ENCODE data around the gene ID4.

- TF ChIP-seq CTBP1 (IDR thresholded peaks at IDR 0.05; ENCODE audit: borderline replicate concordance) (no peak), SP1 (IDR thresholded peaks at IDR 0.05) (no peak), SUZ12 (IDR thresholded peaks at IDR 0.05) (no peak), FOXA1 (IDR thresholded peaks at IDR 0.05) (no peak), HDGF (IDR thresholded peaks at IDR 0.05; ENCODE audit: borderline replicate concordance) (no peak), FOXM1 (IDR thresholded peaks at IDR 0.05; ENCODE audit: borderline replicate concordance) (no peak), FOXK2 (IDR thresholded peaks at IDR 0.05) (no peak), L3MBTL2 (conservative IDR thresholded peaks at IDR 0.05) (no peak), ZNF384 (IDR thresholded peaks at IDR 0.05) (no peak), ARNT (IDR thresholded peaks at IDR 0.05) (no peak), TARDBP (IDR thresholded peaks at IDR 0.05) (no peak), LEF1 (IDR thresholded peaks at IDR 0.05; ENCODE audit: borderline replicate concordance) (no peak), BHLHE40 (IDR thresholded peaks at IDR 0.05; ENCODE audit: borderline replicate concordance) (no peak)
- TF ChIP-seq, protein P1, sequence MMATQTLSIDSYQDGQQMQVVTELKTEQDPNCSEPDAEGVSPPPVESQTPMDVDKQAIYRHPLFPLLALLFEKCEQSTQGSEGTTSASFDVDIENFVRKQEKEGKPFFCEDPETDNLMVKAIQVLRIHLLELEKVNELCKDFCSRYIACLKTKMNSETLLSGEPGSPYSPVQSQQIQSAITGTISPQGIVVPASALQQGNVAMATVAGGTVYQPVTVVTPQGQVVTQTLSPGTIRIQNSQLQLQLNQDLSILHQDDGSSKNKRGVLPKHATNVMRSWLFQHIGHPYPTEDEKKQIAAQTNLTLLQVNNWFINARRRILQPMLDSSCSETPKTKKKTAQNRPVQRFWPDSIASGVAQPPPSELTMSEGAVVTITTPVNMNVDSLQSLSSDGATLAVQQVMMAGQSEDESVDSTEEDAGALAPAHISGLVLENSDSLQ (IDR thresholded peaks at IDR 0.05): no peak
These were observed 54.3 kb downstream of the ID4 start for GRCh38 chr6:19891451-19891850.
